ENCODE data around the gene EFS.

EFS gene

DNA sequence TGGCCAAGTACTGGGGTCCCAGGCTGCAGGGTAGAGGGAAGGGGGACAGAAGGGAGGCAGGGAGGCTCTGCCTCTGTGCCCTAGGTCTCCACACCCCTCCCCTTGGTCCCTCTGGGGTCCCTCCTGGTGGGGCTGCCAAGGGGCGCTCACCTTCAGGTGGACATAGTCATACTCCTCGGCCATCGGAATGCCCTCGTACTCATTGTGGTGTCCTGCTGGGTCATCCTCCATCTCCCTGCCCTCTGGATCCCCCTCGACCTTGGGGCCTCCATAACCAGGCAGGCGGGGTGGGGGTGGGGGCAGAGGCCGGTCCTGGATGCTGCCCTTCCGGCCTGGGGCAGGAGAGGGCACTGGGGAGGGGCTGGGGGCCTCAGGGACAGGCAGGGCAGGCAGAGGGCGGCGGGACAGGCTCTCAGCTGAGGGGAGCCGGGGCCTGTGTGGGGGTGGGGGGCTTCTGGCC lies 5.8 kb downstream of the EFS start:
- no peak overlapping the region for H3K9ac ChIP-seq (ENCODE audit: low read depth in 1 of 2, low read length in 2 of 2)

GRCh38 chr14:23358553-23359166 lies 6.3 kb downstream of the EFS start:
- Histone ChIP-seq H3K4me3 (ENCODE audit: low read depth in 1 of 2, low read length in 2 of 2) (no peak overlapping the region), H3K36me3 (ENCODE audit: control insufficient read depth in 1 of 2, insufficient read depth in 2 of 2, low read length in 2 of 2) (no peaks in the 10 kb centered on the region), H3K4me1 (ENCODE audit: control insufficient read depth in 1 of 2, insufficient read depth in 2 of 2, low read length in 2 of 2) (no peaks in the 10 kb centered on the region), H3K9ac (ENCODE audit: low read depth in 1 of 2, low read length in 2 of 2) (no peak overlapping the region), H3K9me3 (ENCODE audit: control insufficient read depth in 1 of 2, low read length in 2 of 2) (no peaks in the 10 kb centered on the region), H3K27me3 (ENCODE audit: control insufficient read depth in 1 of 2, insufficient read depth in 2 of 2, low read length in 2 of 2) (peaks cover 18% of the 10 kb centered on the region in 2 donors), H3K27ac (ENCODE audit: low read depth, low read length) (no peak overlapping the region)

More for the DNA sequence above, 5.8 kb downstream of the EFS start:
- Histone ChIP-seq H3K9me3 (ENCODE audit: control insufficient read depth in 1 of 2, low read length in 2 of 2) (no peaks in the 10 kb centered on the region), H3K27me3 (ENCODE audit: control insufficient read depth in 1 of 2, insufficient read depth in 2 of 2, low read length in 2 of 2) (peaks cover 17 to 18% of the 10 kb centered on the region in 2 donors), H3K27ac (ENCODE audit: low read depth, low read length) (no peak overlapping the region), H3K36me3 (ENCODE audit: control insufficient read depth in 1 of 2, insufficient read depth in 2 of 2, low read length in 2 of 2) (no peaks in the 10 kb centered on the region), H3K4me3 (ENCODE audit: low read depth in 1 of 2, low read length in 2 of 2) (no peak overlapping the region), H3K4me1 (ENCODE audit: control insufficient read depth in 1 of 2, insufficient read depth in 2 of 2, low read length in 2 of 2) (peaks cover 0 to 2% of the 10 kb centered on the region in 2 donors)

DNA sequence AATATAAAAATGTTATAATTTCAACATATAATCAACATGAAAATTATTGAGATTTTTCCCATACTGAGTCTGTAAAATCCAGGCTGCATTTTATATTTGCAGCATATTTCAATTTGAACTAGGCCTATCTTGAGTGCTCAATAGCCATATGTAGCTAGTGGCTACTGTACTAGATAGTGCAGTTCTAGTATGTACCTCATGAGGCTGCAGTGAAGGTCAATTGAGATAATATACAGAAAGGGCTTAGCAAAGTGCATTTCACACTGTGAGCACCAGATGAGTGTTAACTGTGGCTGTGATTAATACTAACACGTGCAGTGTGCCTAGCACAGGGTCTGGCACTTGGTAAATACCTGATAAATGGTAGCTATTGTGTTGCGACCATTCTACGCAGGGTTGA lies 6.9 kb downstream of the EFS start:
- Histone ChIP-seq H3K36me3 (ENCODE audit: control insufficient read depth in 1 of 2, insufficient read depth in 2 of 2, low read length in 2 of 2) (no peaks in the 10 kb centered on the region), H3K27me3 (ENCODE audit: control insufficient read depth in 1 of 2, insufficient read depth in 2 of 2, low read length in 2 of 2) (peaks cover 21 to 23% of the 10 kb centered on the region in 2 donors), H3K4me3 (ENCODE audit: low read depth in 1 of 2, low read length in 2 of 2) (no peak overlapping the region), H3K9ac (ENCODE audit: low read depth in 1 of 2, low read length in 2 of 2) (no peak overlapping the region), H3K27ac (ENCODE audit: low read depth, low read length) (no peak overlapping the region), H3K9me3 (ENCODE audit: control insufficient read depth in 1 of 2, low read length in 2 of 2) (no peaks in the 10 kb centered on the region), H3K4me1 (ENCODE audit: control insufficient read depth in 1 of 2, insufficient read depth in 2 of 2, low read length in 2 of 2) (no peaks in the 10 kb centered on the region)

- peaks cover 23 to 25% of the 10 kb centered on the region in 2 donors for H3K27me3 ChIP-seq (ENCODE audit: control insufficient read depth in 1 of 2, insufficient read depth in 2 of 2, low read length in 2 of 2)
- H3K27ac ChIP-seq (ENCODE audit: low read depth, low read length): no peak overlapping the region
- no peak overlapping the region for H3K9ac ChIP-seq (ENCODE audit: low read depth in 1 of 2, low read length in 2 of 2)
- H3K9me3 ChIP-seq (ENCODE audit: control insufficient read depth in 1 of 2, low read length in 2 of 2): no peaks in the 10 kb centered on the region
- H3K4me3 ChIP-seq (ENCODE audit: low read depth in 1 of 2, low read length in 2 of 2): no peak overlapping the region
- H3K36me3 ChIP-seq (ENCODE audit: control insufficient read depth in 1 of 2, insufficient read depth in 2 of 2, low read length in 2 of 2): no peaks in the 10 kb centered on the region
- H3K4me1 ChIP-seq (ENCODE audit: control insufficient read depth in 1 of 2, insufficient read depth in 2 of 2, low read length in 2 of 2): peaks cover 0 to 3% of the 10 kb centered on the region in 2 donors
Measured at GRCh38 chr14:23357261-23357660, 7.7 kb downstream of the EFS start.

- Histone ChIP-seq H3K27ac (ENCODE audit: low read depth, low read length) (no peak overlapping the region), H3K4me1 (ENCODE audit: control insufficient read depth in 1 of 2, insufficient read depth in 2 of 2, low read length in 2 of 2) (peaks cover 0 to 9% of the 10 kb centered on the region in 2 donors), H3K36me3 (ENCODE audit: control insufficient read depth in 1 of 2, insufficient read depth in 2 of 2, low read length in 2 of 2) (no peaks in the 10 kb centered on the region), H3K27me3 (ENCODE audit: control insufficient read depth in 1 of 2, insufficient read depth in 2 of 2, low read length in 2 of 2) (peaks cover 25 to 31% of the 10 kb centered on the region in 2 donors), H3K9me3 (ENCODE audit: control insufficient read depth in 1 of 2, low read length in 2 of 2) (no peaks in the 10 kb centered on the region), H3K9ac (ENCODE audit: low read depth in 1 of 2, low read length in 2 of 2) (no peak overlapping the region), H3K4me3 (ENCODE audit: low read depth in 1 of 2, low read length in 2 of 2) (no peak overlapping the region)
Measured at GRCh38 chr14:23356662-23357061, 8.3 kb downstream of the EFS start.

DNA sequence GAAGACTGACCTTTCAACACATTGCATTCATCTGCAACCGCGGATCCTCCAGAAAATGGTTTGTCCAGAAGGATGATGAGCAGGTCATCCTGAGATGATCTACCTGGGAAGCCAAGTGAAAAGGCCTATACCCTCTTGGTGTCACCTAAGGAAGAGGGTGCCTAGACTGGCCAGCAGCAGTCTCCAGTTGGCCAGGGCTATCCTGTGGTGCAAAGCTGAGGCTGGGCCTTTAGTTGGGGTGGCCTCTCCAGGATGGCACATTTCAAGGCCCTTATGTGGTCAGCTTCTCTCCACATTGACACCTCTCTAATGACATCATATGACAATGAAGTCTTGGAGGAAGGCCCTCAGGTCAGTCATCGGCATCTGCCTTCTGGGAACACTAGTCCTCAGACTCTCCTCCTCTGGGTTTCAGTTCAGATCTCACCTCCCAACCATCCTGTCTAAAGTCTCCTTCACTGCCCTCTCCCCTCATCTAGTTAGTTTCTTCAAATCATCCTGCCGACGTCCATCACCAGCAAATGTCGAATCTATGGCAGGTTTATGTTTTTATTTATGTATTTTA lies 9.0 kb downstream of the EFS start:
- no peak overlapping the region for H3K27ac ChIP-seq (ENCODE audit: low read depth, low read length)
- no peaks in the 10 kb centered on the region for H3K36me3 ChIP-seq (ENCODE audit: control insufficient read depth in 1 of 2, insufficient read depth in 2 of 2, low read length in 2 of 2)
- H3K27me3 ChIP-seq (ENCODE audit: control insufficient read depth in 1 of 2, insufficient read depth in 2 of 2, low read length in 2 of 2): peaks cover 32 to 38% of the 10 kb centered on the region in 2 donors
- H3K9me3 ChIP-seq (ENCODE audit: control insufficient read depth in 1 of 2, low read length in 2 of 2): no peaks in the 10 kb centered on the region
- no peak overlapping the region for H3K4me3 ChIP-seq (ENCODE audit: low read depth in 1 of 2, low read length in 2 of 2)
- no peak overlapping the region for H3K9ac ChIP-seq (ENCODE audit: low read depth in 1 of 2, low read length in 2 of 2)
- H3K4me1 ChIP-seq (ENCODE audit: control insufficient read depth in 1 of 2, insufficient read depth in 2 of 2, low read length in 2 of 2): peaks cover 0 to 9% of the 10 kb centered on the region in 2 donors

DNA sequence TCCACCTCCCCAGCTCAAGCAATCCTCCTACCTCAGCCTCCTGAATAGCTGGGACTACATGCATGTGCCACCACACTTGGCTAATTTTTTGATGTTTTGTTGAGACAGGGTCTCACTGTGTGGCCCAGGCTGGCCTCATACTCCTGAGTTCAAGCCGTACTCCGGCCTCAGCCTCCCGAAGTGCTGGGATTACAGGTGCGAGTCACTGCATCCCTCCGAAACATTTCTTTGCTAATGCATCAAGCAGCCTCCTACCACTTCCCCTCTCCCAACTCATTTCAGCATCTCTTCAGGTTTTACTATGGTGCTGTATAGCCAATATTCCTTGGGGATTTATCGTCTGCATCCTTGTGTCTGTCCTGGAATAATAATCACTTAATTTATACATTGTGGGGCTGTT lies 10.0 kb downstream of the EFS start:
- no peak overlapping the region for H3K9ac ChIP-seq (ENCODE audit: low read depth in 1 of 2, low read length in 2 of 2)
- no peaks in the 10 kb centered on the region for H3K9me3 ChIP-seq (ENCODE audit: control insufficient read depth in 1 of 2, low read length in 2 of 2)
- H3K27me3 ChIP-seq (ENCODE audit: control insufficient read depth in 1 of 2, insufficient read depth in 2 of 2, low read length in 2 of 2): peaks cover 39 to 44% of the 10 kb centered on the region in 2 donors
- no peak overlapping the region for H3K4me3 ChIP-seq (ENCODE audit: low read depth in 1 of 2, low read length in 2 of 2)
- H3K27ac ChIP-seq (ENCODE audit: low read depth, low read length): no peak overlapping the region
- peaks cover 0 to 9% of the 10 kb centered on the region in 2 donors for H3K4me1 ChIP-seq (ENCODE audit: control insufficient read depth in 1 of 2, insufficient read depth in 2 of 2, low read length in 2 of 2)
- H3K36me3 ChIP-seq (ENCODE audit: control insufficient read depth in 1 of 2, insufficient read depth in 2 of 2, low read length in 2 of 2): no peaks in the 10 kb centered on the region

- no peak overlapping the region for H3K27ac ChIP-seq (ENCODE audit: low read depth, low read length)
- H3K4me1 ChIP-seq (ENCODE audit: control insufficient read depth in 1 of 2, insufficient read depth in 2 of 2, low read length in 2 of 2): peaks cover 0 to 9% of the 10 kb centered on the region in 2 donors
- no peaks in the 10 kb centered on the region for H3K36me3 ChIP-seq (ENCODE audit: control insufficient read depth in 1 of 2, insufficient read depth in 2 of 2, low read length in 2 of 2)
- H3K27me3 ChIP-seq (ENCODE audit: control insufficient read depth in 1 of 2, insufficient read depth in 2 of 2, low read length in 2 of 2): peaks cover 39 to 44% of the 10 kb centered on the region in 2 donors
- no peaks in the 10 kb centered on the region for H3K9me3 ChIP-seq (ENCODE audit: control insufficient read depth in 1 of 2, low read length in 2 of 2)
- H3K9ac ChIP-seq (ENCODE audit: low read depth in 1 of 2, low read length in 2 of 2): no peak overlapping the region
- no peak overlapping the region for H3K4me3 ChIP-seq (ENCODE audit: low read depth in 1 of 2, low read length in 2 of 2)
Measured at GRCh38 chr14:23353433-23353780, 11.6 kb downstream of the EFS start.

- Histone ChIP-seq H3K4me3 (ENCODE audit: low read depth in 1 of 2, low read length in 2 of 2) (peak within 1 kb of the TSS; percentile 58 to 67), H3K9me3 (ENCODE audit: control insufficient read depth in 1 of 2, low read length in 2 of 2) (no peaks in the 10 kb centered on the region), H3K27me3 (ENCODE audit: control insufficient read depth in 1 of 2, insufficient read depth in 2 of 2, low read length in 2 of 2) (peaks cover 39 to 44% of the 10 kb centered on the region in 2 donors), H3K27ac (ENCODE audit: low read depth, low read length) (no peak within 1 kb of the TSS), H3K9ac (ENCODE audit: low read depth in 1 of 2, low read length in 2 of 2) (no peak within 1 kb of the TSS), H3K36me3 (ENCODE audit: control insufficient read depth in 1 of 2, insufficient read depth in 2 of 2, low read length in 2 of 2) (no peaks in the 10 kb centered on the region), H3K4me1 (ENCODE audit: control insufficient read depth in 1 of 2, insufficient read depth in 2 of 2, low read length in 2 of 2) (peaks cover 0 to 9% of the 10 kb centered on the region in 2 donors)
Measured at GRCh38 chr14:23352506-23353432, 12.2 kb downstream of the EFS start, which contains the start of gene SLC22A17. Gene SLC22A17 (minus strand): TSS chr14:23352887.

Data from duodenal mucosa (tissue), 2 donors.